IgD-negative memory B cell (primary cell): Measurements from ENCODE around the gene HSPBP1. TPM values are rescaled to one million over a fixed set of nuclear protein-coding genes. Genes with fewer than 3 reads are reported as not detected.

Experiments
- H3K27ac Mint-ChIP-seq, 3 donors: one replicate each; pipeline ENCODE4 v1.8.0; 2020 to 2022; ENCODE audit warnings: mild to moderate bottlenecking in 3 of 3, mixed read lengths in 3 of 3, moderate library complexity in 1 of 3
- H3K27me3 Mint-ChIP-seq: one replicate; pipeline ENCODE4 v1.8.0; 2021; ENCODE audit warnings: mixed read lengths
- H3K36me3 Mint-ChIP-seq: one replicate; pipeline ENCODE4 v1.8.0; 2020; ENCODE audit warnings: mild to moderate bottlenecking, mixed read lengths
- H3K4me1 Mint-ChIP-seq, 3 donors: one replicate each; pipeline ENCODE4 v1.8.0; 2020 to 2022; ENCODE audit warnings: mixed read lengths in 3 of 3, mild to moderate bottlenecking in 1 of 3
- H3K4me3 Mint-ChIP-seq, 4 donors: one replicate each; pipeline ENCODE4 v1.8.0; 2020 to 2022; ENCODE audit warnings: mild to moderate bottlenecking in 4 of 4, mixed read lengths in 4 of 4, moderate library complexity in 3 of 4
- H3K9me3 Mint-ChIP-seq, 3 donors: one replicate each; pipeline ENCODE4 v1.8.0; 2020 to 2021; ENCODE audit warnings: mixed read lengths in 3 of 3, mild to moderate bottlenecking in 1 of 3
- polyA plus RNA-seq: library from polyadenylated mRNA; unstranded; fragments of 300-500 nt; fragmentation: Illumina TruSeq; gene quantifications from one replicate; pipeline ENCODE4 v1.2.3, GENCODE V29; 2021

HSPBP1 gene
- polyA plus RNA-seq, 1 donor from 2014 or later = 34.1 TPM

- H3K9me3 Mint-ChIP-seq = no peaks in the 10 kb centered on the region
These were observed 17.4 kb upstream of the HSPBP1 start for GRCh38 chr19:55297267-55297666.

DNA sequence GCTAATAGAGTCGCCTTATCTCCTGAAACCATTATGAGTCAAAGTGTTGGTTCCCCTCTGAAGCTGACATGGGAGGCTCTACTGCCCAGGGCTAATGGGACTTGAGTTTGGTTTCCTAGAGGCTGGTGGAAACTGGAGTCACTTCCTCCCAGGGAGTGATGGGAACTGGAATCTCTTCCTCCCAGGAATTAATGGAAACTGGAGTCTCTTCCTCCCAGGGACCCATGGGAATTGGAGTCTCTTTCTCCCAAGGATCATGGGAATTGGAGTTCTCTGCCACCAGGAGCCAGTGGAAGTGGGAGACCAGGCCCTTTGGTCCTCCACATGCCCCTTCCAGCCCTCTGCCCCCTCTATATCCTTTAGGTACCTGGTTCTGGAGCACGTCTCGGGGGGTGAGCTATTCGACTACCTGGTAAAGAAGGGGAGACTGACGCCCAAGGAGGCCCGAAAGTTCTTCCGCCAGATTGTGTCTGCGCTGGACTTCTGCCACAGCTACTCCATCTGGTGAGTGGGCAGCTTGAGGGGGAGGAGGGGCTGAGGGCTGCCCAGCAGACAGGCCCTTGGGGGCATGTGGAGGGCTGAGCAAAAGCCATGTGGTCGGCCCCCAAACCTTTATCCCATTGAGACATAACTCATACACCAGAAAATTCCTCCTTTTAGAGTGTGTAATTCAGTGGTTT lies 9.3 kb upstream of the HSPBP1 start:
- no peak overlapping the region for H3K27ac Mint-ChIP-seq
- H3K4me1 Mint-ChIP-seq = peaks cover 5 to 8% (median 7%) of the 10 kb centered on the region in 3 donors
- H3K9me3 Mint-ChIP-seq = no peaks in the 10 kb centered on the region
- no peaks in the 10 kb centered on the region for H3K27me3 Mint-ChIP-seq
- peak overlapping the region in 1 of 4 donors; percentile 29 for H3K4me3 Mint-ChIP-seq
- H3K36me3 Mint-ChIP-seq = no peaks in the 10 kb centered on the region

More at GRCh38 chr19:55297267-55297666, 17.4 kb upstream of the HSPBP1 start:
- no peaks in the 10 kb centered on the region for H3K36me3 Mint-ChIP-seq
- peaks cover 3% of the 10 kb centered on the region for H3K27me3 Mint-ChIP-seq
- H3K4me3 Mint-ChIP-seq = no peak overlapping the region
- H3K4me1 Mint-ChIP-seq = peaks cover 5 to 12% (median 7%) of the 10 kb centered on the region in 3 donors
- no peak overlapping the region for H3K27ac Mint-ChIP-seq

- Mint-ChIP-seq H3K9me3 (no peaks in the 10 kb centered on the region), H3K36me3 (peaks cover 2% of the 10 kb centered on the region), H3K4me1 (peaks cover 7 to 16% (median 11%) of the 10 kb centered on the region in 3 donors), H3K4me3 (no peak overlapping the region), H3K27me3 (peaks cover 4% of the 10 kb centered on the region), H3K27ac (no peak overlapping the region)
These were observed 7.6 kb upstream of the HSPBP1 start for GRCh38 chr19:55287361-55288079.

GRCh38 chr19:55285229-55285890 lies 5.5 kb upstream of the HSPBP1 start:
- H3K27me3 Mint-ChIP-seq = peaks cover 5% of the 10 kb centered on the region
- H3K36me3 Mint-ChIP-seq = peaks cover 2% of the 10 kb centered on the region
- peaks cover 10 to 23% (median 20%) of the 10 kb centered on the region in 3 donors for H3K4me1 Mint-ChIP-seq
- no peak overlapping the region for H3K4me3 Mint-ChIP-seq
- H3K27ac Mint-ChIP-seq = peak overlapping the region in 1 of 3 donors; percentile 64
- H3K9me3 Mint-ChIP-seq = no peaks in the 10 kb centered on the region

GRCh38 chr19:55284405-55285058 lies 4.6 kb upstream of the HSPBP1 start:
- Mint-ChIP-seq H3K27me3 (peaks cover 5% of the 10 kb centered on the region), H3K4me3 (no peak overlapping the region), H3K27ac (no peak overlapping the region), H3K36me3 (peaks cover 2% of the 10 kb centered on the region), H3K4me1 (peaks cover 17 to 30% (median 24%) of the 10 kb centered on the region in 3 donors), H3K9me3 (no peaks in the 10 kb centered on the region)

GRCh38 chr19:55283548-55284377 lies 3.9 kb upstream of the HSPBP1 start, which contains the start of gene BRSK1:
Gene BRSK1 (plus strand): TSS chr19:55283997. CDS start chr19:55284443, 446 bp downstream.
- H3K4me1 Mint-ChIP-seq = peaks cover 17 to 33% (median 26%) of the 10 kb centered on the region in 3 donors
- peak within 1 kb of the TSS in 2 of 4 donors; percentile 44 to 59 for H3K4me3 Mint-ChIP-seq
- peaks cover 2% of the 10 kb centered on the region for H3K36me3 Mint-ChIP-seq
- H3K9me3 Mint-ChIP-seq = no peaks in the 10 kb centered on the region
- H3K27me3 Mint-ChIP-seq = peaks cover 5% of the 10 kb centered on the region
- peak within 1 kb of the TSS in 1 of 3 donors; percentile 43 for H3K27ac Mint-ChIP-seq

- Mint-ChIP-seq H3K36me3 (peaks cover 2% of the 10 kb centered on the region), H3K4me1 (peaks cover 33 to 58% (median 51%) of the 10 kb centered on the region in 3 donors), H3K27me3 (peaks cover 5% of the 10 kb centered on the region), H3K4me3 (peak overlapping the region; percentile 94 to 100 (median 97)), H3K27ac (peak overlapping the region; percentile 98 to 100 (median 99)), H3K9me3 (no peaks in the 10 kb centered on the region)
These were observed 570 bp downstream of the HSPBP1 start for GRCh38 chr19:55279340-55279739.

GRCh38 chr19:55278391-55279135 lies 1.3 kb downstream of the HSPBP1 start:
- peaks cover 33 to 56% (median 50%) of the 10 kb centered on the region in 3 donors for H3K4me1 Mint-ChIP-seq
- peaks cover 2% of the 10 kb centered on the region for H3K36me3 Mint-ChIP-seq
- peak overlapping the region; percentile 80 to 100 (median 98) for H3K27ac Mint-ChIP-seq
- H3K9me3 Mint-ChIP-seq = no peaks in the 10 kb centered on the region
- peak overlapping the region; percentile 30 to 99 (median 61) for H3K4me3 Mint-ChIP-seq
- H3K27me3 Mint-ChIP-seq = peaks cover 5% of the 10 kb centered on the region

DNA sequence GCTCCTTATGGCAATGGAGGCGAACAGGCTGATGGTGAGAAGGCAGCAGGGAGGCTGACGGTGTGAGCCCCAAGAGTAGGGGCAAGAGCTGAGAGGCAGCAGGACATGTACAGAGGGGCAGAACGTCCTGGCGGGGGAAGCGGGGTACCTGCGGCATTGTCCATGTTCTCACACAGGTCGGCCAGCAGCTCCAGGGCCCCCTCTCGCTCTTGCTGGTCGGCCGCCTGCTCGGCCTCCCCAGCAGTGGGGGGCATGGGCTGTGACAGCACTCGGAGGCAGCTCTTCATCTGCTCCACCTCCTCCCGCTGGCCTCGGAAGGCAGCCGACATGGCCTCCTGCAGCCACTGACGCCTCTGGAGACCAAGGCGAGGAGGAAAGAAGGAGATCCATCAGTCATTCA lies 2.4 kb downstream of the HSPBP1 start:
- H3K4me1 Mint-ChIP-seq = peaks cover 33 to 49% (median 45%) of the 10 kb centered on the region in 3 donors
- peak overlapping the region in 3 of 4 donors; percentile 51 to 78 (median 65) for H3K4me3 Mint-ChIP-seq
- H3K9me3 Mint-ChIP-seq = no peaks in the 10 kb centered on the region
- no peaks in the 10 kb centered on the region for H3K36me3 Mint-ChIP-seq
- H3K27me3 Mint-ChIP-seq = peaks cover 1% of the 10 kb centered on the region
- H3K27ac Mint-ChIP-seq = peak overlapping the region; percentile 84 to 98 (median 90)

DNA sequence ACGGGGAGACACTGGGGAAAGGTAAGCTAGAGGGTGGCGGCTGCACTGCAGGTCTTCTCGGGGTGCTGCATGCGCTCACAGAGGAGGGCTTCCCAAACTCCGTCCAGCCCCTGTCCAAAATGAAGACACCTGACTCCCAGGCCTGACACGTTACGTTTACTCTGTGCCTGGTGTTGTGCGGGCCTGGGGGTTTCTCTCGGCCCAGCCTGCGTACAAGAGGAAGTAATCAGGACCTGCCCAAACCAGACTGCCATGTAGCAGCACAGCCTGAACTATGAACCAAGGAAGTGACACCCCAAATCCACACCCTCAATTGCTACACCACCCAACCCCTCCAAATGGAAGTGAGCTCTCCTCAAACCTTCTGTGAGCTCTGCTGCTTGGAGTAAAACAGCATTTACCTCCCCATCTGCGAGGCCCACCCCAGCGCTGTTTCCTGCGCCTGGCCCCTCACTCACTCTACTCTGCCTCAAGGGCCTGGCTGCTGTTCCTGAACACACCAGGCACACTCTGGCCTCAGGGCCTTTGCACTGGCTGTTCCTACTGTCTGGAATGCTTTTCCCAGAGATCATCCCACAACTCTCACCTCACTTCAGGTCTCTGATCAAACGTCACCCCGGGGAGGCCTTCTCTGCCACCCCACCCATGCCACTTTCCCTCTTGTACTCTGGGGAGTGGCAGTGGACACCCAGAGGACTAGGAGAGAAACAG lies 3.0 kb downstream of the HSPBP1 start:
- Mint-ChIP-seq H3K4me3 (peak overlapping the region; percentile 61 to 90 (median 77)), H3K9me3 (no peaks in the 10 kb centered on the region), H3K36me3 (peaks cover 4% of the 10 kb centered on the region), H3K27me3 (no peaks in the 10 kb centered on the region), H3K4me1 (peaks cover 33 to 53% (median 44%) of the 10 kb centered on the region in 3 donors), H3K27ac (peak overlapping the region; percentile 84 to 98 (median 90))

DNA sequence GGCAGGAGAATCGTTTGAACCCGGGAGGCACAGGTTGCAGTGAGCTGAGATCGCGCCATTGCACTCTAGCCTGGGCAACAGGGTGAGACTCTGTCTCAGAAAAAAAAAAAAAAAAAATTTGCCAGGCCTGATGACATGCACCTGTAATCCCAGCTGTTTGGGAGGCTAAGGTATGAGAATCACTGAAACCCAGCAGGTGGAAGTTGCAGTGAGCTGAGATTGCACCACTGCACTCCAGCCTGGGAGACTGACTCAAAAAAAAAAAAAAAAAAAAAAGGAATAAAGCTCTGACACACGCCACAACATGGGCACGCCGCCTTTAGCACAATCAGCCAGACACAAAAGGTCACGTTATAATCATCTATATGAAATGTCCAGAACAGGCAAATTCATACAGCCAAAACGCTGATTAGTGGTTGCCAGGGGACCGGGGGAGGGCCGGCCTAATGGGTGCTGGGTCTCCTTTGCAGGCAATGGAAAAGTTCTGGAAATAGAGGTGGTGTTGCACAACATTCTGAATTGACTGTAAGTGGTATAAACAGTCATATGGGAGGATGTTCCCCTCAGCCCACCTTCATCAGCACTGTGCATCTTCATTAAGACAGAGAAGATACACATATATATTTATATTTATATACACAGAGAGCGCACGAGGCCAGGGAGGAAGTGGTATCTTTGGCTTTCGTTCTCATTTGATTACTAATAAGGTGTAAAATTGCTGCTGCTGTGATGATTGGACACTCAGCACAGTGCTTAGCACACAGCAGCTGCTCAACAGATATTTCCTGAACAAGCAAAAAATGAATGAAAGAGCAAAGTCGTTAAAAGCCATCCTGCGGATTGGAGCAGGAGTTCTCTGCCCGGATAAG lies 3.8 kb downstream of the HSPBP1 start:
- H3K4me1 Mint-ChIP-seq = peaks cover 28 to 47% (median 39%) of the 10 kb centered on the region in 3 donors
- peaks cover 4% of the 10 kb centered on the region for H3K36me3 Mint-ChIP-seq
- no peaks in the 10 kb centered on the region for H3K27me3 Mint-ChIP-seq
- no peaks in the 10 kb centered on the region for H3K9me3 Mint-ChIP-seq
- H3K4me3 Mint-ChIP-seq = peak overlapping the region; percentile 61 to 90 (median 77)
- peak overlapping the region; percentile 84 to 98 (median 90) for H3K27ac Mint-ChIP-seq
